Measurements from ENCODE around the gene BTBD6. TPM values are rescaled to one million over a fixed set of nuclear protein-coding genes. Genes with fewer than 3 reads are reported as not detected.

BTBD6 gene
- total RNA-seq, result 39.5 and 49.9 TPM in 2 replicates
- 31.9 and 44.9 TPM in 2 replicates for polyA plus RNA-seq
- polyA plus RNA-seq (2012), result 36.5 and 52.3 TPM in 2 replicates
- 47.0 and 59.8 TPM in 2 replicates for polyA minus RNA-seq (ENCODE audit: low replicate concordance)

DNA sequence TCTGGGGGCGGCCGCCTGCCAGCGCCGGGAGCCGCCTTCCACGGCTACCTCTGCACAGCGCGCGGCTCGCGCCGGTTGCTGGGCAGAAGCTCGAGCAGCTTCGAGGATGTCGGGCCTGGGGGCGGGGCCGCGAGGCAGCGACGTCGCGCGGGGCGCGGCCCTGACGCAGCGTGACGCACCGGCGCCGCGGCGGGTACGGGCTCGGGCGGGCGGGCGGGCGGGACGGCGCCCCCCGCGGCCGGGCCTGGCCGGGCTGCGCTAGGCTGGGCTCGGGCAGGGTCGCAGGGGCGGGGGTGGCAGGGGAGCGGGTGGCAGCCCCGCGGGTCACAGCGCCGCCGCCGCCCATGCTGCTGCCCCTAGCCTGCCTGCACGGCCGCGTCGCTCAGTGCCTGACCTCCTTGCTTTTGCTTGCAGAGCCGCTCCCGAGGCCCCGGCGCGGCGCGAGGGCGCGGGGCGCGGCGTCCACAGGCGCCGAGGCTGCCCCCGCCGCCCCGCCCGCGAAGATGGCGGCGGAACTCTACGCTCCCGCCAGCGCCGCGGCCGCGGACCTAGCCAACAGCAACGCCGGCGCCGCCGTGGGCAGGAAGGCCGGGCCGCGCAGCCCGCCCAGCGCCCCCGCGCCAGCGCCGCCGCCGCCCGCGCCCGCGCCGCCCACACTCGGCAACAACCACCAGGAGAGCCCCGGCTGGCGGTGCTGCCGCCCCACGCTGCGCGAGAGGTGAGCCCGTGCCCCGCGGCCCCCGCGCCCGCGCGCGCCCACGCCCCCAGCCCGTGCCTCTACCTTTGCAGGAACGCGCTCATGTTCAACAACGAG is at the start of gene BTBD6:
Gene BTBD6 (plus strand): TSS at position 166 of the 814 bp plus-strand sequence. CDS start 179 bp downstream, at position 345.
- Histone ChIP-seq H2AFZ (ENCODE audit: low read length) (peak within 1 kb of the TSS; percentile 79), H3K4me1 (ENCODE audit: control insufficient read depth, extremely low read depth, insufficient read depth, low read length) (peaks cover 8% of the 10 kb centered on the region), H4K20me1 (ENCODE audit: control insufficient read depth, extremely low read depth, insufficient read depth, low read length) (no peaks in the 10 kb centered on the region), H3K36me3 (ENCODE audit: control insufficient read depth, insufficient read depth, low read length) (peaks cover 19% of the 10 kb centered on the region), H3K27ac (ENCODE audit: insufficient read depth, low read length) (peak within 1 kb of the TSS; percentile 59), H3K4me2 (ENCODE audit: extremely low read depth, insufficient read depth, low read length) (peak within 1 kb of the TSS; percentile 69), H3K27me3 (ENCODE audit: control insufficient read depth, insufficient read depth, low read length) (no peaks in the 10 kb centered on the region), H3K79me2 (ENCODE audit: control insufficient read depth, insufficient read depth, low read length) (peaks cover 16% of the 10 kb centered on the region), H3K4me3 (replicated peaks in 1 of 4; ENCODE audit: control extremely low read depth in 1 of 4, insufficient read depth in 1 of 4, low read depth in 3 of 4, low read length in 4 of 4) (peak within 1 kb of the TSS; percentile 42 to 67 (median 58)), H3K9me3 (ENCODE audit: control insufficient read depth, insufficient read depth, low read depth, low read length) (no peaks in the 10 kb centered on the region), H3K9ac (ENCODE audit: insufficient read depth, low read length) (peak within 1 kb of the TSS; percentile 85)
- TF ChIP-seq, protein P1, sequence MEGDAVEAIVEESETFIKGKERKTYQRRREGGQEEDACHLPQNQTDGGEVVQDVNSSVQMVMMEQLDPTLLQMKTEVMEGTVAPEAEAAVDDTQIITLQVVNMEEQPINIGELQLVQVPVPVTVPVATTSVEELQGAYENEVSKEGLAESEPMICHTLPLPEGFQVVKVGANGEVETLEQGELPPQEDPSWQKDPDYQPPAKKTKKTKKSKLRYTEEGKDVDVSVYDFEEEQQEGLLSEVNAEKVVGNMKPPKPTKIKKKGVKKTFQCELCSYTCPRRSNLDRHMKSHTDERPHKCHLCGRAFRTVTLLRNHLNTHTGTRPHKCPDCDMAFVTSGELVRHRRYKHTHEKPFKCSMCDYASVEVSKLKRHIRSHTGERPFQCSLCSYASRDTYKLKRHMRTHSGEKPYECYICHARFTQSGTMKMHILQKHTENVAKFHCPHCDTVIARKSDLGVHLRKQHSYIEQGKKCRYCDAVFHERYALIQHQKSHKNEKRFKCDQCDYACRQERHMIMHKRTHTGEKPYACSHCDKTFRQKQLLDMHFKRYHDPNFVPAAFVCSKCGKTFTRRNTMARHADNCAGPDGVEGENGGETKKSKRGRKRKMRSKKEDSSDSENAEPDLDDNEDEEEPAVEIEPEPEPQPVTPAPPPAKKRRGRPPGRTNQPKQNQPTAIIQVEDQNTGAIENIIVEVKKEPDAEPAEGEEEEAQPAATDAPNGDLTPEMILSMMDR (conservative IDR thresholded peaks at IDR 0.05 in 1 of 2, IDR thresholded peaks at IDR 0.05 in 1 of 2; ENCODE audit: low read depth in 1 of 2, low read length in 2 of 2), result no peak
- no peak for TF ChIP-seq EZH2 (IDR thresholded peaks at IDR 0.05; ENCODE audit: low read length, missing control alignments)
- DNase-seq (ENCODE audit: low read depth in 2 of 2), result peak; percentile 78 to 84

DNA sequence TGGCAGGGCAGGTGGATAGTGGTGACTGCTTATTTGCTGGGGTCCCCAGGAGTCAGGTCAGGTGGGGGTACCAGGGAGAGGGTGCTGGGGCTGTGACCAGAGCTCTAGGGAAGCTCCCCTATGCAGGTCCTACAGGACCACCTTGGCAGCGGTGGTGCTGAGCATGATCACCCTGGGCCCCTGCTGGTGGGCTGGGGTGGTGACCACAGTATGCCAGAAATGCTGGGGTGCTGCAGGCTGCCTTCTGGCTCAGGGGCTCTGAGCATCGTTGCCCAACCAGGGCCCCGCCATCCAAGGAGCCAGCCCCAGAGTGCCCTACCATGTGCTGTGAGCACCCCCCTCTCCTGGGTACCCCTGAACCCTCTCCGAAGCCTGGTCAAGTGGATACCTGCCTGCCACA is 49.7 kb upstream of the BTBD6 start:
- Histone ChIP-seq H3K27ac (ENCODE audit: insufficient read depth, low read length) (no peak overlapping the region), H3K4me2 (ENCODE audit: extremely low read depth, insufficient read depth, low read length) (no peak overlapping the region), H3K36me3 (ENCODE audit: control insufficient read depth, insufficient read depth, low read length) (no peaks in the 10 kb centered on the region), H4K20me1 (ENCODE audit: control insufficient read depth, extremely low read depth, insufficient read depth, low read length) (no peaks in the 10 kb centered on the region), H3K9ac (ENCODE audit: insufficient read depth, low read length) (no peak overlapping the region), H3K79me2 (ENCODE audit: control insufficient read depth, insufficient read depth, low read length) (no peaks in the 10 kb centered on the region), H3K27me3 (ENCODE audit: control insufficient read depth, insufficient read depth, low read length) (peaks cover 14% of the 10 kb centered on the region), H3K9me3 (ENCODE audit: control insufficient read depth, insufficient read depth, low read depth, low read length) (no peaks in the 10 kb centered on the region), H3K4me3 (replicated peaks in 1 of 4; ENCODE audit: control extremely low read depth in 1 of 4, insufficient read depth in 1 of 4, low read depth in 3 of 4, low read length in 4 of 4) (no peak overlapping the region), H2AFZ (ENCODE audit: low read length) (no peak overlapping the region), H3K4me1 (ENCODE audit: control insufficient read depth, extremely low read depth, insufficient read depth, low read length) (peaks cover 2% of the 10 kb centered on the region)
- no peak for DNase-seq (ENCODE audit: low read depth in 2 of 2)
- TF ChIP-seq, protein P1 (conservative IDR thresholded peaks at IDR 0.05 in 1 of 2, IDR thresholded peaks at IDR 0.05 in 1 of 2; ENCODE audit: low read depth in 1 of 2, low read length in 2 of 2), result no peak
- TF ChIP-seq EZH2 (IDR thresholded peaks at IDR 0.05; ENCODE audit: low read length, missing control alignments), result no peak

DNA sequence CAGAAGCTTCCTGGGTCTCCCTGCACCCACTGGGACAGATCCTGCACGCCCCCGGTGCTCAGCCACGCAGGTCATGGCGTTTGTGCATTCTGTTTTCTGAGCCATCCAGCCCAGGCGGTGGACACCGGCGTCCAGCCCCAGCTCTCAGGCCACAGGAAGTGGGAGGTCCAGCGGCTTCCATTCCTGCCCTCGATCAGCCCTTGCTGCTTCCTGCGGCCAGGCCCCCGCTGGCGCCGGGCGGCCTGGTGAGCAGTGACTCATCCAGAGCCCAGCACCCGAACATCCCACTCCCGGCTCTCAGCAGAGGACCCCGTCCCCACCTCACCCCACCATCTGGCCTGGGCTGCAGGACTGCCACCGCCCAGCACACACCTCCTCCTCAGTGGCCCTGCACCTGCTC is 49.2 kb upstream of the BTBD6 start:
- no peaks in the 10 kb centered on the region for H3K36me3 ChIP-seq (ENCODE audit: control insufficient read depth, insufficient read depth, low read length)
- H3K4me3 ChIP-seq (replicated peaks in 1 of 4; ENCODE audit: control extremely low read depth in 1 of 4, insufficient read depth in 1 of 4, low read depth in 3 of 4, low read length in 4 of 4), result no peak overlapping the region
- H3K27me3 ChIP-seq (ENCODE audit: control insufficient read depth, insufficient read depth, low read length), result peaks cover 14% of the 10 kb centered on the region
- no peaks in the 10 kb centered on the region for H3K79me2 ChIP-seq (ENCODE audit: control insufficient read depth, insufficient read depth, low read length)
- no peak for TF ChIP-seq EZH2 (IDR thresholded peaks at IDR 0.05; ENCODE audit: low read length, missing control alignments)
- TF ChIP-seq, protein P1 (conservative IDR thresholded peaks at IDR 0.05 in 1 of 2, IDR thresholded peaks at IDR 0.05 in 1 of 2; ENCODE audit: low read depth in 1 of 2, low read length in 2 of 2), result no peak
- DNase-seq (ENCODE audit: low read depth in 2 of 2), result peak in 1 of 2 donors; percentile 61
- no peak overlapping the region for H2AFZ ChIP-seq (ENCODE audit: low read length)
- H3K9ac ChIP-seq (ENCODE audit: insufficient read depth, low read length), result no peak overlapping the region
- no peaks in the 10 kb centered on the region for H4K20me1 ChIP-seq (ENCODE audit: control insufficient read depth, extremely low read depth, insufficient read depth, low read length)
- no peak overlapping the region for H3K4me2 ChIP-seq (ENCODE audit: extremely low read depth, insufficient read depth, low read length)
- no peak overlapping the region for H3K27ac ChIP-seq (ENCODE audit: insufficient read depth, low read length)
- peaks cover 2% of the 10 kb centered on the region for H3K4me1 ChIP-seq (ENCODE audit: control insufficient read depth, extremely low read depth, insufficient read depth, low read length)
- H3K9me3 ChIP-seq (ENCODE audit: control insufficient read depth, insufficient read depth, low read depth, low read length), result no peaks in the 10 kb centered on the region
